ENCODE data around the gene SSTR3. TPM values are rescaled to one million over a fixed set of nuclear protein-coding genes. Genes with fewer than 3 reads are reported as not detected.

Gene SSTR3
- polyA plus RNA-seq, 2 donors = 0.02 TPM; not detected in 1

GRCh38 chr22:37169406-37169805 is 42.9 kb downstream of the SSTR3 start:
- Histone ChIP-seq H3K27ac (ENCODE audit: low read depth in 2 of 2, low read length in 1 of 2) (no peak overlapping the region), H3K4me1 (ENCODE audit: control insufficient read depth in 2 of 2, insufficient read depth in 2 of 2, low read length in 1 of 2) (peaks cover 0 to 3% of the 10 kb centered on the region in 2 donors), H3K9me3 (ENCODE audit: control insufficient read depth in 2 of 2, insufficient read depth in 1 of 2, low read depth in 1 of 2, low read length in 1 of 2) (no peaks in the 10 kb centered on the region), H3K4me3 (ENCODE audit: low read depth in 1 of 2, low read length in 2 of 2) (no peak overlapping the region), H3K36me3 (ENCODE audit: control insufficient read depth in 2 of 2, insufficient read depth in 2 of 2, low read length in 1 of 2) (no peaks in the 10 kb centered on the region), H3K27me3 (ENCODE audit: control insufficient read depth in 1 of 2, insufficient read depth in 2 of 2, low read length in 2 of 2) (no peaks in the 10 kb centered on the region)
- WGBS, 2 donors = 86 to 93% methylated on average over 8 of the region's 8 CpGs

- H3K9me3 ChIP-seq (ENCODE audit: control insufficient read depth in 2 of 2, insufficient read depth in 1 of 2, low read depth in 1 of 2, low read length in 1 of 2) = no peaks in the 10 kb centered on the region
- peaks cover 0 to 3% of the 10 kb centered on the region in 2 donors for H3K4me1 ChIP-seq (ENCODE audit: control insufficient read depth in 2 of 2, insufficient read depth in 2 of 2, low read length in 1 of 2)
- WGBS, 2 donors = 51 to 58% methylated on average over 8 of the region's 8 CpGs
- no peak overlapping the region for H3K4me3 ChIP-seq (ENCODE audit: low read depth in 1 of 2, low read length in 2 of 2)
- peak overlapping the region in 1 of 2 donors; percentile 43 for H3K27ac ChIP-seq (ENCODE audit: low read depth in 2 of 2, low read length in 1 of 2)
- no peaks in the 10 kb centered on the region for H3K36me3 ChIP-seq (ENCODE audit: control insufficient read depth in 2 of 2, insufficient read depth in 2 of 2, low read length in 1 of 2)
- no peaks in the 10 kb centered on the region for H3K27me3 ChIP-seq (ENCODE audit: control insufficient read depth in 1 of 2, insufficient read depth in 2 of 2, low read length in 2 of 2)
These were observed 44.2 kb downstream of the SSTR3 start for GRCh38 chr22:37167981-37168647.

- Histone ChIP-seq H3K4me3 (ENCODE audit: low read depth in 1 of 2, low read length in 2 of 2) (no peak overlapping the region), H3K9me3 (ENCODE audit: control insufficient read depth in 2 of 2, insufficient read depth in 1 of 2, low read depth in 1 of 2, low read length in 1 of 2) (no peaks in the 10 kb centered on the region), H3K36me3 (ENCODE audit: control insufficient read depth in 2 of 2, insufficient read depth in 2 of 2, low read length in 1 of 2) (no peaks in the 10 kb centered on the region), H3K27ac (ENCODE audit: low read depth in 2 of 2, low read length in 1 of 2) (peak overlapping the region; percentile 41 to 69), H3K4me1 (ENCODE audit: control insufficient read depth in 2 of 2, insufficient read depth in 2 of 2, low read length in 1 of 2) (peaks cover 0 to 3% of the 10 kb centered on the region in 2 donors), H3K27me3 (ENCODE audit: control insufficient read depth in 1 of 2, insufficient read depth in 2 of 2, low read length in 2 of 2) (no peaks in the 10 kb centered on the region)
- WGBS, 2 donors = 69% methylated on average over 17 of the region's 17 CpGs
These were observed 44.9 kb downstream of the SSTR3 start for GRCh38 chr22:37167176-37167980.

- 11 to 15% methylated on average over 12 to 13 of the region's 13 CpGs for WGBS, 2 donors
- Histone ChIP-seq H3K27me3 (ENCODE audit: control insufficient read depth in 1 of 2, insufficient read depth in 2 of 2, low read length in 2 of 2) (no peaks in the 10 kb centered on the region), H3K27ac (ENCODE audit: low read depth in 2 of 2, low read length in 1 of 2) (peak overlapping the region; percentile 21 to 69), H3K36me3 (ENCODE audit: control insufficient read depth in 2 of 2, insufficient read depth in 2 of 2, low read length in 1 of 2) (no peaks in the 10 kb centered on the region), H3K9me3 (ENCODE audit: control insufficient read depth in 2 of 2, insufficient read depth in 1 of 2, low read depth in 1 of 2, low read length in 1 of 2) (no peaks in the 10 kb centered on the region), H3K4me1 (ENCODE audit: control insufficient read depth in 2 of 2, insufficient read depth in 2 of 2, low read length in 1 of 2) (peaks cover 0 to 3% of the 10 kb centered on the region in 2 donors), H3K4me3 (ENCODE audit: low read depth in 1 of 2, low read length in 2 of 2) (no peak overlapping the region)
These were observed 45.6 kb downstream of the SSTR3 start for GRCh38 chr22:37166675-37167066.

GRCh38 chr22:37165940-37166674 is 46.2 kb downstream of the SSTR3 start:
- no peak overlapping the region for H3K4me3 ChIP-seq (ENCODE audit: low read depth in 1 of 2, low read length in 2 of 2)

GRCh38 chr22:37165066-37165465 is 47.2 kb downstream of the SSTR3 start:
- Histone ChIP-seq H3K4me1 (ENCODE audit: control insufficient read depth in 2 of 2, insufficient read depth in 2 of 2, low read length in 1 of 2) (peaks cover 0 to 3% of the 10 kb centered on the region in 2 donors), H3K27ac (ENCODE audit: low read depth in 2 of 2, low read length in 1 of 2) (no peak overlapping the region), H3K4me3 (ENCODE audit: low read depth in 1 of 2, low read length in 2 of 2) (no peak overlapping the region), H3K27me3 (ENCODE audit: control insufficient read depth in 1 of 2, insufficient read depth in 2 of 2, low read length in 2 of 2) (no peaks in the 10 kb centered on the region), H3K36me3 (ENCODE audit: control insufficient read depth in 2 of 2, insufficient read depth in 2 of 2, low read length in 1 of 2) (no peaks in the 10 kb centered on the region), H3K9me3 (ENCODE audit: control insufficient read depth in 2 of 2, insufficient read depth in 1 of 2, low read depth in 1 of 2, low read length in 1 of 2) (no peaks in the 10 kb centered on the region)
- WGBS, 2 donors = 77 to 81% methylated on average over 9 of the region's 9 CpGs

More at GRCh38 chr22:37165940-37166674, 46.2 kb downstream of the SSTR3 start:
- H3K9me3 ChIP-seq (ENCODE audit: control insufficient read depth in 2 of 2, insufficient read depth in 1 of 2, low read depth in 1 of 2, low read length in 1 of 2) = no peaks in the 10 kb centered on the region
- 59 to 62% methylated on average over 25 of the region's 25 CpGs for WGBS, 2 donors
- peaks cover 0 to 3% of the 10 kb centered on the region in 2 donors for H3K4me1 ChIP-seq (ENCODE audit: control insufficient read depth in 2 of 2, insufficient read depth in 2 of 2, low read length in 1 of 2)
- H3K27ac ChIP-seq (ENCODE audit: low read depth in 2 of 2, low read length in 1 of 2) = no peak overlapping the region
- H3K27me3 ChIP-seq (ENCODE audit: control insufficient read depth in 1 of 2, insufficient read depth in 2 of 2, low read length in 2 of 2) = no peaks in the 10 kb centered on the region
- no peaks in the 10 kb centered on the region for H3K36me3 ChIP-seq (ENCODE audit: control insufficient read depth in 2 of 2, insufficient read depth in 2 of 2, low read length in 1 of 2)

GRCh38 chr22:37164505-37164887 is 47.8 kb downstream of the SSTR3 start:
- no peaks in the 10 kb centered on the region for H3K9me3 ChIP-seq (ENCODE audit: control insufficient read depth in 2 of 2, insufficient read depth in 1 of 2, low read depth in 1 of 2, low read length in 1 of 2)
- H3K27ac ChIP-seq (ENCODE audit: low read depth in 2 of 2, low read length in 1 of 2) = peak overlapping the region in 1 of 2 donors; percentile 11
- no peaks in the 10 kb centered on the region for H3K36me3 ChIP-seq (ENCODE audit: control insufficient read depth in 2 of 2, insufficient read depth in 2 of 2, low read length in 1 of 2)
- 62 to 66% methylated on average over 5 of the region's 5 CpGs for WGBS, 2 donors
- no peaks in the 10 kb centered on the region for H3K27me3 ChIP-seq (ENCODE audit: control insufficient read depth in 1 of 2, insufficient read depth in 2 of 2, low read length in 2 of 2)
- no peak overlapping the region for H3K4me3 ChIP-seq (ENCODE audit: low read depth in 1 of 2, low read length in 2 of 2)
- peaks cover 0 to 3% of the 10 kb centered on the region in 2 donors for H3K4me1 ChIP-seq (ENCODE audit: control insufficient read depth in 2 of 2, insufficient read depth in 2 of 2, low read length in 1 of 2)

- Histone ChIP-seq H3K9me3 (ENCODE audit: control insufficient read depth in 2 of 2, insufficient read depth in 1 of 2, low read depth in 1 of 2, low read length in 1 of 2) (no peaks in the 10 kb centered on the region), H3K4me3 (ENCODE audit: low read depth in 1 of 2, low read length in 2 of 2) (no peak overlapping the region), H3K36me3 (ENCODE audit: control insufficient read depth in 2 of 2, insufficient read depth in 2 of 2, low read length in 1 of 2) (no peaks in the 10 kb centered on the region), H3K27me3 (ENCODE audit: control insufficient read depth in 1 of 2, insufficient read depth in 2 of 2, low read length in 2 of 2) (no peaks in the 10 kb centered on the region), H3K4me1 (ENCODE audit: control insufficient read depth in 2 of 2, insufficient read depth in 2 of 2, low read length in 1 of 2) (peaks cover 0 to 3% of the 10 kb centered on the region in 2 donors), H3K27ac (ENCODE audit: low read depth in 2 of 2, low read length in 1 of 2) (peak overlapping the region; percentile 23 to 45)
- WGBS, 2 donors = 77 to 82% methylated on average over 22 of the region's 22 CpGs
These were observed 48.4 kb downstream of the SSTR3 start for GRCh38 chr22:37163575-37164504.

GRCh38 chr22:37163096-37163489 is 49.2 kb downstream of the SSTR3 start:
- no peaks in the 10 kb centered on the region for H3K9me3 ChIP-seq (ENCODE audit: control insufficient read depth in 2 of 2, insufficient read depth in 1 of 2, low read depth in 1 of 2, low read length in 1 of 2)
- H3K36me3 ChIP-seq (ENCODE audit: control insufficient read depth in 2 of 2, insufficient read depth in 2 of 2, low read length in 1 of 2) = no peaks in the 10 kb centered on the region
- H3K27me3 ChIP-seq (ENCODE audit: control insufficient read depth in 1 of 2, insufficient read depth in 2 of 2, low read length in 2 of 2) = no peaks in the 10 kb centered on the region
- H3K27ac ChIP-seq (ENCODE audit: low read depth in 2 of 2, low read length in 1 of 2) = peak overlapping the region in 1 of 2 donors; percentile 45
- 82 to 83% methylated on average over 5 of the region's 5 CpGs for WGBS, 2 donors
- peaks cover 0 to 3% of the 10 kb centered on the region in 2 donors for H3K4me1 ChIP-seq (ENCODE audit: control insufficient read depth in 2 of 2, insufficient read depth in 2 of 2, low read length in 1 of 2)
- no peak overlapping the region for H3K4me3 ChIP-seq (ENCODE audit: low read depth in 1 of 2, low read length in 2 of 2)

Data from esophagus (tissue), 2 donors.